Measurements from ENCODE around the gene VEZF1.
"Not testable (repeated sequence)": the region's sequence is repeated elsewhere in the genome, so short reads cannot be mapped to it uniquely, and the experiment has no call there.

The VEZF1 gene

GRCh38 chr17:57980522-57980921 is 7.5 kb downstream of the VEZF1 start:
- DNase-seq (ENCODE audit: low spot score) = no peak
- TF ChIP-seq CTCF (IDR thresholded peaks at IDR 0.05; ENCODE audit: extremely low read depth, missing control alignments) = no peak

- no peak for TF ChIP-seq CTCF (IDR thresholded peaks at IDR 0.05; ENCODE audit: extremely low read depth, missing control alignments)
- DNase-seq (ENCODE audit: low spot score) = no peak
Measured at GRCh38 chr17:57979076-57979475, 9.0 kb downstream of the VEZF1 start.

- no peak for TF ChIP-seq CTCF (IDR thresholded peaks at IDR 0.05; ENCODE audit: extremely low read depth, missing control alignments)
- DNase-seq (ENCODE audit: low spot score) = no peak
Measured at GRCh38 chr17:57976594-57976993, 11.5 kb downstream of the VEZF1 start.

- no peak for DNase-seq (ENCODE audit: low spot score)
- no peak for TF ChIP-seq CTCF (IDR thresholded peaks at IDR 0.05; ENCODE audit: extremely low read depth, missing control alignments)
Measured at GRCh38 chr17:57975044-57975443, 13.0 kb downstream of the VEZF1 start.

GRCh38 chr17:57974053-57974824 is 13.8 kb downstream of the VEZF1 start:
- DNase-seq (ENCODE audit: low spot score) = not testable (repeated sequence)

GRCh38 chr17:57972151-57972550 is 15.9 kb downstream of the VEZF1 start:
- TF ChIP-seq CTCF (IDR thresholded peaks at IDR 0.05; ENCODE audit: extremely low read depth, missing control alignments) = no peak
- no peak for DNase-seq (ENCODE audit: low spot score)

- no peak for DNase-seq (ENCODE audit: low spot score)
- TF ChIP-seq CTCF (IDR thresholded peaks at IDR 0.05; ENCODE audit: extremely low read depth, missing control alignments) = no peak
Measured at GRCh38 chr17:57971572-57971971, 16.5 kb downstream of the VEZF1 start.

GRCh38 chr17:57970710-57971109 is 17.3 kb downstream of the VEZF1 start:
- no peak for DNase-seq (ENCODE audit: low spot score)
- TF ChIP-seq CTCF (IDR thresholded peaks at IDR 0.05; ENCODE audit: extremely low read depth, missing control alignments) = no peak
